GM12878 (cell line): ENCODE measurements around the gene FOXJ1. TPM values are rescaled to one million over a fixed set of nuclear protein-coding genes. Genes with fewer than 3 reads are reported as not detected.

Source experiments
- ATAC-seq: fragments of 200-7000 bp; cut with Tn5 transposase; 3 replicates; pipeline ENCODE4 v1.9.1; 2020; ENCODE audit warnings: mild to moderate bottlenecking, moderate library complexity
- BruUV-seq: library from RNA; stranded (reverse); fragments of 400-500 nt; replicated peaks from 2 replicates; lab custom pipeline; 2021; lab: Mats Ljungman, UMichigan
- CTCF ChIA-PET: fragments of 300-600 bp; sonication (Branson Sonifier 250); formaldehyde crosslinking; extraction: SDS; loops from one replicate; lab custom pipeline; 2021; ENCODE audit warnings: inconsistent platforms; lab: Yijun Ruan, JAX
- POLR2A ChIA-PET: fragments of 350-600 bp; formaldehyde crosslinking; extraction: SDS; loops from one replicate; lab custom pipeline; 2021; ENCODE audit warnings: inconsistent platforms; lab: Charles Lee
- RAD21 ChIA-PET: fragments of 300-600 bp; sonication (Branson Sonifier 250); formaldehyde crosslinking; loops from one replicate; lab custom pipeline; 2023; ENCODE audit warnings: antibody characterized with exemption; ENCODE audit not compliant: unreplicated experiment; lab: Charles Lee
- SMC1A ChIA-PET: fragments of 300-600 bp; sonication (Branson Sonifier 250); formaldehyde crosslinking; loops from one replicate; lab custom pipeline; 2023; ENCODE audit not compliant: unreplicated experiment, uncharacterized antibody; lab: Charles Lee
- DNase-seq: peaks from one replicate; pipeline ENCODE4 v3.0.0-alpha.2; 2011; ENCODE audit warnings: low read depth, low spot score
- FAIRE-seq: peaks from 3 replicates; lab custom pipeline; 2011; peaks lifted over from hg19 to GRCh38; lab: Jason Lieb, UNC
- H2AFZ ChIP-seq: 2 replicates; pipeline ENCODE4 v1.6.0; 2011; ENCODE audit warnings: low read depth, low read length, control low read depth; ENCODE audit not compliant: control insufficient read depth
- H3K27ac ChIP-seq: 2 replicates; pipeline ENCODE4 v1.5.1; 2011; ENCODE audit warnings: control low read depth; ENCODE audit not compliant: control insufficient read depth, insufficient read depth
- H3K27me3 ChIP-seq, 2 experiments: replicated peaks in 1 of 2; 2 replicates each; pipeline versions ENCODE4 v1.6.0 to v1.6.1; 2011; ENCODE audit warnings: low read length in 1 of 2; ENCODE audit not compliant: control insufficient read depth in 2 of 2, insufficient read depth in 2 of 2
- H3K36me3 ChIP-seq, 2 experiments: 2 replicates each; pipeline ENCODE4 v1.5.1; 2011; ENCODE audit warnings: low read length in 1 of 2; ENCODE audit not compliant: control insufficient read depth in 2 of 2, insufficient read depth in 2 of 2
- H3K4me1 ChIP-seq: 2 replicates; pipeline ENCODE4 v1.6.1; 2011; ENCODE audit warnings: mild to moderate bottlenecking, low read length, moderate library complexity, mixed read lengths; ENCODE audit not compliant: control insufficient read depth, insufficient read depth
- H3K4me2 ChIP-seq: 2 replicates; pipeline ENCODE4 v1.6.0; 2011; ENCODE audit warnings: control low read depth; ENCODE audit not compliant: control insufficient read depth, insufficient read depth
- H3K4me3 ChIP-seq: fragments of 200-600 bp; sonication (generic); 2 replicates; pipeline ENCODE4 v1.5.1; 2016
- H3K79me2 ChIP-seq: 2 replicates; pipeline ENCODE4 v1.6.0; 2011; ENCODE audit warnings: low read length; ENCODE audit not compliant: control insufficient read depth, insufficient read depth
- H3K9ac ChIP-seq: 2 replicates; pipeline ENCODE4 v1.8.0; 2011; ENCODE audit warnings: low read length, control low read depth, mixed read lengths; ENCODE audit not compliant: control insufficient read depth, insufficient read depth
- H3K9me3 ChIP-seq: replicated peaks from 3 replicates; pipeline ENCODE4 v1.5.1; 2011; ENCODE audit warnings: mild to moderate bottlenecking, low read length; ENCODE audit not compliant: control insufficient read depth, insufficient read depth
- H4K20me1 ChIP-seq: 2 replicates; pipeline ENCODE4 v1.6.0; 2011; ENCODE audit not compliant: control insufficient read depth, insufficient read depth
- E2F4 ChIP-seq: IDR thresholded peaks from 2 replicates; pipeline ENCODE4 v1.6.1; 2012; ENCODE audit warnings: low read depth, low read length, improper control_type of control experiment
- EGR1 ChIP-seq, 2 experiments: IDR thresholded peaks; 1 replicate in 1 of 2; 2 replicates in 1 of 2; pipeline ENCODE4 v1.6.1; 2011 to 2012; ENCODE audit warnings: low read depth in 2 of 2, low read length in 2 of 2, borderline replicate concordance in 1 of 2, mild to moderate bottlenecking in 1 of 2, moderate library complexity in 1 of 2
- FOS ChIP-seq: IDR thresholded peaks from 3 replicates; pipeline ENCODE4 v1.6.1; 2011; ENCODE audit warnings: borderline replicate concordance; ENCODE audit not compliant: insufficient read length; ENCODE audit errors: extremely low read depth
- MEF2A ChIP-seq: IDR thresholded peaks from 2 replicates; pipeline ENCODE4 v1.6.1; 2011; ENCODE audit warnings: low read depth, mild to moderate bottlenecking, low read length, moderate library complexity; ENCODE audit not compliant: insufficient read depth
- NFIC ChIP-seq: IDR thresholded peaks from 2 replicates; pipeline ENCODE4 v1.6.1; 2012; ENCODE audit warnings: low read depth, mild to moderate bottlenecking, inconsistent platforms, low read length, moderate library complexity
- PAX8 ChIP-seq: fragments of 450-650 bp; IDR thresholded peaks from 2 replicates; pipeline ENCODE4 v1.6.1; 2017; ENCODE audit warnings: mild to moderate bottlenecking, moderate library complexity
- POLR2AphosphoS2 ChIP-seq: IDR thresholded peaks from 2 replicates; pipeline ENCODE4 v1.6.1; 2011; ENCODE audit warnings: low read depth, mild to moderate bottlenecking, low read length, improper control_type of control experiment, moderate library complexity
- SMARCA5 ChIP-seq: fragments of 450-650 bp; IDR thresholded peaks from 2 replicates; pipeline ENCODE4 v1.6.1; 2017; ENCODE audit warnings: mild to moderate bottlenecking
- TBL1XR1 ChIP-seq: IDR thresholded peaks from 2 replicates; pipeline ENCODE4 v1.6.1; 2012; ENCODE audit warnings: low read depth, low read length, improper control_type of control experiment
- TCF12 ChIP-seq: IDR thresholded peaks from 2 replicates; pipeline ENCODE4 v1.6.1; 2011; ENCODE audit warnings: low read depth, mild to moderate bottlenecking, low read length
- USF2 ChIP-seq: IDR thresholded peaks from 2 replicates; pipeline ENCODE4 v1.6.1; 2011; ENCODE audit warnings: low read depth, low read length, improper control_type of control experiment, borderline replicate concordance
- YBX1 ChIP-seq: fragments of 450-650 bp; IDR thresholded peaks from 2 replicates; pipeline ENCODE4 v1.6.1; 2016; ENCODE audit warnings: antibody characterized with exemption
- WGBS: methylation state at CpG from one replicate; pipeline ENCODE4 v1.1.6; 2016; ENCODE audit warnings: low lambda C conversion rate; ENCODE audit not compliant: insufficient replicate concordance, insufficient coverage; ENCODE audit errors: missing lambda C conversion rate; 5-methylcytosine and 5-hydroxymethylcytosine counted together
- in situ Hi-C: fragments of 300-500 bp; cut with MboI; formaldehyde crosslinking; loops from 9 replicates; pipeline ENCODE4 v1.14.3; 2018; ENCODE audit warnings: mixed read lengths
- intact Hi-C: fragments of 100-400 bp; cut with micrococcal nuclease; formaldehyde crosslinking; loops from one replicate; pipeline ENCODE4 v1.14.2; 2022; ENCODE audit not compliant: unreplicated experiment
- polyA plus RNA-seq, 11 experiments: library from polyadenylated mRNA; depleted of rRNA in 4 of 11; unstranded in 6 of 11; stranded (reverse) in 5 of 11; fragments of >200 nt; fragmentation: Nextera tagmentation in 4 of 11; fragmentation: Illumina TruSeq in 1 of 11; extraction: Ambion mirVana in 4 of 11; extraction: Trizol in 1 of 11; gene quantifications; 1 replicate in 1 of 11; 2 replicates in 10 of 11; pipeline versions ENCODE4 v1.2.1 to v1.2.3, GENCODE V29; 2011 to 2016; ENCODE audit warnings: inconsistent platforms in 2 of 11, missing spikeins in 2 of 11, low read depth in 1 of 11
- total RNA-seq, 4 experiments: library from RNA; depleted of rRNA in 3 of 4; stranded (reverse); fragments of >200 nt in 3 of 4; fragmentation: Illumina TruSeq in 1 of 4; extraction: Trizol in 1 of 4; gene quantifications; 2 replicates each; pipeline versions ENCODE4 v1.2.1 to v1.2.3, GENCODE V29; 2013 to 2021
- TF ChIP-seq, protein P1 (sequence below): fragments of 450-650 bp; IDR thresholded peaks from 2 replicates; pipeline ENCODE4 v1.6.1; 2017; ENCODE audit warnings: mild to moderate bottlenecking, moderate library complexity

FOXJ1 gene
- total and polyA plus RNA-seq, 10 of the 15 experiments (the other 5 are each of a cell fraction or from before 2014, with no cell fraction given), result not detected

DNA sequence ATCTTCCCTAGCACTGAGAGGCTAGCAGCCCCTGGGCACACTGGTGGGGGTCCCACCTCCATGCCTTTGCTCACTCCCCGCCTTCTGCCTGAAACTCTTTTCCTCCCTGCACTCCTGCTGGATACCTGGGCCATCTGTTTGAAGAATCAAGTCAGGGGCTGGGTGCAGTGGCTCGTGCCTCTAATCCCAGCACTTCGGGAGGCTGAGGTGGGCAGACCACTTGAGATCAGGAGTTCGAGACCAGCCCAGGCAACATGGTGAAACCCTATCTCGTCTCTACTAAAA, 15.7 kb downstream of the FOXJ1 start:
- Histone ChIP-seq H2AFZ (no peak overlapping the region), H3K9me3 (no peaks in the 10 kb centered on the region), H3K27ac (no peak overlapping the region), H3K27me3 (no peaks in the 10 kb centered on the region), H3K4me1 (peaks cover 6% of the 10 kb centered on the region)
- RAD21 ChIA-PET, result interaction anchor here (3.1 to 9.5 kb wide), 4 partner anchors 55 to 154 kb away, joined by 18 to 125 read pairs (median 53); partner anchors contain the start of gene UBALD2
- 48% methylated on average over 5 of the region's 5 CpGs for WGBS
- no peak for DNase-seq
- SMC1A ChIA-PET, result interaction anchor here (0.6 to 9.0 kb wide), 11 partner anchors 9 to 154 kb away, joined by 3 to 77 read pairs (median 5); no protein-coding TSS in a partner anchor
- CTCF ChIA-PET, result interaction anchor here (0.5 to 18.3 kb wide), 14 partner anchors 8 to 174 kb away, joined by 3 to 316 read pairs (median 6); no protein-coding TSS in a partner anchor
- TF ChIP-seq PAX8 (no peak), EGR1 (IDR thresholded peaks at IDR 0.05; ENCODE audit: borderline replicate concordance in 1 of 2, low read depth in 2 of 2, low read length in 2 of 2) (no peak), MEF2A (no peak), TBL1XR1 (no peak), FOS (no peak), E2F4 (no peak), TCF12 (no peak), YBX1 (no peak), USF2 (no peak), POLR2AphosphoS2 (no peak), NFIC (no peak), SMARCA5 (no peak)
- TF ChIP-seq, protein P1, sequence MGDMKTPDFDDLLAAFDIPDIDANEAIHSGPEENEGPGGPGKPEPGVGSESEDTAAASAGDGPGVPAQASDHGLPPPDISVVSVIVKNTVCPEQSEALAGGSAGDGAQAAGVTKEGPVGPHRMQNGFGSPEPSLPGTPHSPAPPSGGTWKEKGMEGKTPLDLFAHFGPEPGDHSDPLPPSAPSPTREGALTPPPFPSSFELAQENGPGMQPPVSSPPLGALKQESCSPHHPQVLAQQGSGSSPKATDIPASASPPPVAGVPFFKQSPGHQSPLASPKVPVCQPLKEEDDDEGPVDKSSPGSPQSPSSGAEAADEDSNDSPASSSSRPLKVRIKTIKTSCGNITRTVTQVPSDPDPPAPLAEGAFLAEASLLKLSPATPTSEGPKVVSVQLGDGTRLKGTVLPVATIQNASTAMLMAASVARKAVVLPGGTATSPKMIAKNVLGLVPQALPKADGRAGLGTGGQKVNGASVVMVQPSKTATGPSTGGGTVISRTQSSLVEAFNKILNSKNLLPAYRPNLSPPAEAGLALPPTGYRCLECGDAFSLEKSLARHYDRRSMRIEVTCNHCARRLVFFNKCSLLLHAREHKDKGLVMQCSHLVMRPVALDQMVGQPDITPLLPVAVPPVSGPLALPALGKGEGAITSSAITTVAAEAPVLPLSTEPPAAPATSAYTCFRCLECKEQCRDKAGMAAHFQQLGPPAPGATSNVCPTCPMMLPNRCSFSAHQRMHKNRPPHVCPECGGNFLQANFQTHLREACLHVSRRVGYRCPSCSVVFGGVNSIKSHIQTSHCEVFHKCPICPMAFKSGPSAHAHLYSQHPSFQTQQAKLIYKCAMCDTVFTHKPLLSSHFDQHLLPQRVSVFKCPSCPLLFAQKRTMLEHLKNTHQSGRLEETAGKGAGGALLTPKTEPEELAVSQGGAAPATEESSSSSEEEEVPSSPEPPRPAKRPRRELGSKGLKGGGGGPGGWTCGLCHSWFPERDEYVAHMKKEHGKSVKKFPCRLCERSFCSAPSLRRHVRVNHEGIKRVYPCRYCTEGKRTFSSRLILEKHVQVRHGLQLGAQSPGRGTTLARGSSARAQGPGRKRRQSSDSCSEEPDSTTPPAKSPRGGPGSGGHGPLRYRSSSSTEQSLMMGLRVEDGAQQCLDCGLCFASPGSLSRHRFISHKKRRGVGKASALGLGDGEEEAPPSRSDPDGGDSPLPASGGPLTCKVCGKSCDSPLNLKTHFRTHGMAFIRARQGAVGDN, result no peak
- TF ChIP-seq, all 136 proteins: peak for 0
- no peak for ATAC-seq
- no peak overlapping the region for H3K9ac ChIP-seq
- no peaks in the 10 kb centered on the region for H3K36me3 ChIP-seq
- no peak overlapping the region for H3K4me2 ChIP-seq
- H3K79me2 ChIP-seq, result no peaks in the 10 kb centered on the region
- intact Hi-C loops, result loop anchor here (10.0 kb wide), 1 partner anchor 259 kb away; the partner anchor contains the start of gene SPHK1
- POLR2A ChIA-PET, result interaction anchor here (0.8 to 2.8 kb wide), 2 partner anchors 55 to 147 kb away, joined by 3 to 11 read pairs; no protein-coding TSS in a partner anchor
- no TSS peak for BruUV-seq
- in situ Hi-C loops, result no loop called here
- no peak for FAIRE-seq
- no peak overlapping the region for H3K4me3 ChIP-seq
- H4K20me1 ChIP-seq, result no peaks in the 10 kb centered on the region
